Mesenchymal stem cell (in vitro differentiated cells and primary cell): Measurements from ENCODE around the gene SYNPO2L. TPM values are rescaled to one million over a fixed set of nuclear protein-coding genes. Genes with fewer than 3 reads are reported as not detected.
A peak's percentile ranks its signal among the peaks of the same experiment; 100 is the strongest.
"Not testable (repeated sequence)": the region's sequence is repeated elsewhere in the genome, so short reads cannot be mapped to it uniquely, and the experiment has no call there.

Source experiments
- DNase-seq: peaks from one replicate; pipeline ENCODE4 v3.0.0-alpha.2; 2013
- H2AFZ ChIP-seq: one replicate; pipeline ENCODE4 v1.6.1; 2013; ENCODE audit warnings: low read depth, mild to moderate bottlenecking, control low read depth, inconsistent platforms, low read length, moderate library complexity
- H2AK5ac ChIP-seq: 2 replicates; pipeline ENCODE4 v1.6.1; 2013; ENCODE audit warnings: low read length, moderate library complexity, mild to moderate bottlenecking, inconsistent platforms; ENCODE audit not compliant: severe bottlenecking
- H2BK120ac ChIP-seq: one replicate; pipeline ENCODE4 v1.6.1; 2013; ENCODE audit warnings: low read depth, mild to moderate bottlenecking, inconsistent platforms, low read length, moderate library complexity
- H2BK12ac ChIP-seq, 2 experiments: one replicate each; pipeline ENCODE4 v1.6.1; 2013; ENCODE audit warnings: inconsistent platforms in 2 of 2, low read length in 2 of 2, mild to moderate bottlenecking in 2 of 2, moderate library complexity in 2 of 2, control low read depth in 1 of 2
- H2BK15ac ChIP-seq: one replicate; pipeline ENCODE4 v1.6.1; 2013; ENCODE audit warnings: mild to moderate bottlenecking, low read depth, inconsistent platforms; ENCODE audit not compliant: poor library complexity, severe bottlenecking
- H2BK5ac ChIP-seq: 2 replicates; pipeline ENCODE4 v1.6.1; 2013; ENCODE audit warnings: low read depth, mild to moderate bottlenecking, low read length, control low read depth, inconsistent platforms; ENCODE audit not compliant: poor library complexity, severe bottlenecking
- H3K14ac ChIP-seq, 2 experiments: one replicate each; pipeline ENCODE4 v1.6.1; 2013; ENCODE audit warnings: inconsistent platforms in 2 of 2, low read length in 2 of 2, control low read depth in 1 of 2, mild to moderate bottlenecking in 1 of 2, moderate library complexity in 1 of 2
- H3K18ac ChIP-seq, 2 experiments: one replicate each; pipeline ENCODE4 v1.6.1; 2013; ENCODE audit warnings: inconsistent platforms in 2 of 2, low read length in 2 of 2, control low read depth in 1 of 2, low read depth in 1 of 2, mild to moderate bottlenecking in 1 of 2
- H3K23ac ChIP-seq, 2 experiments: one replicate each; pipeline ENCODE4 v1.6.1; 2013; ENCODE audit warnings: inconsistent platforms in 2 of 2, low read length in 2 of 2, mild to moderate bottlenecking in 2 of 2, moderate library complexity in 2 of 2, control low read depth in 1 of 2
- H3K27ac ChIP-seq: 2 replicates; pipeline ENCODE4 v1.5.1; 2013; ENCODE audit warnings: mild to moderate bottlenecking, moderate library complexity, low read length, control low read depth, inconsistent platforms; ENCODE audit not compliant: poor library complexity, severe bottlenecking
- H3K27me3 ChIP-seq, 2 experiments: 2 replicates each; pipeline versions ENCODE4 v1.6.1 to v1.7.0; 2013; ENCODE audit warnings: low read length in 2 of 2, mild to moderate bottlenecking in 2 of 2, moderate library complexity in 2 of 2, control low read depth in 1 of 2, inconsistent platforms in 1 of 2; ENCODE audit not compliant: control insufficient read depth in 1 of 2, insufficient read depth in 1 of 2
- H3K36me3 ChIP-seq, 2 experiments: 2 replicates each; pipeline versions ENCODE4 v1.6.1 to v1.7.0; 2013; ENCODE audit warnings: low read length in 2 of 2, control low read depth in 1 of 2, inconsistent platforms in 1 of 2, low read depth in 1 of 2, mild to moderate bottlenecking in 1 of 2; ENCODE audit not compliant: insufficient read depth in 2 of 2, control insufficient read depth in 1 of 2
- H3K4ac ChIP-seq, 2 experiments: one replicate each; pipeline ENCODE4 v1.6.1; 2013; ENCODE audit warnings: inconsistent platforms in 2 of 2, low read length in 2 of 2, mild to moderate bottlenecking in 2 of 2, moderate library complexity in 2 of 2, control low read depth in 1 of 2, low read depth in 1 of 2
- H3K4me1 ChIP-seq: 2 replicates; pipeline ENCODE4 v1.6.1; 2013; ENCODE audit warnings: low read depth, low read length, control low read depth; ENCODE audit not compliant: control insufficient read depth, insufficient read depth
- H3K4me2 ChIP-seq: 2 replicates; pipeline ENCODE4 v1.6.1; 2013; ENCODE audit warnings: low read length, mild to moderate bottlenecking, inconsistent platforms; ENCODE audit not compliant: poor library complexity, severe bottlenecking
- H3K4me3 ChIP-seq, 2 experiments: 2 replicates each; pipeline versions ENCODE4 v1.5.1 to v1.7.0; 2013; ENCODE audit warnings: low read length in 2 of 2, mild to moderate bottlenecking in 2 of 2, control low read depth in 1 of 2, low read depth in 1 of 2; ENCODE audit not compliant: insufficient read depth in 1 of 2
- H3K79me1 ChIP-seq: replicated peaks from 2 replicates; pipeline ENCODE4 v1.6.1; 2013; ENCODE audit warnings: mild to moderate bottlenecking, control low read depth, low read length, inconsistent platforms; ENCODE audit not compliant: poor library complexity, severe bottlenecking
- H3K9ac ChIP-seq: 2 replicates; pipeline ENCODE4 v1.7.0; 2013; ENCODE audit warnings: mild to moderate bottlenecking, low read length, moderate library complexity
- H3K9me3 ChIP-seq: 2 replicates; pipeline ENCODE4 v1.7.0; 2013; ENCODE audit warnings: mild to moderate bottlenecking, low read length; ENCODE audit not compliant: control insufficient read depth
- H4K8ac ChIP-seq: one replicate; pipeline ENCODE4 v1.6.1; 2013; ENCODE audit warnings: inconsistent platforms, mild to moderate bottlenecking, low read length, moderate library complexity
- H4K91ac ChIP-seq: one replicate; pipeline ENCODE4 v1.6.1; 2013; ENCODE audit warnings: mild to moderate bottlenecking, low read length, inconsistent platforms
- WGBS: methylation state at CpG from one replicate; pipeline ENCODE4 v1.1.7; 2013; ENCODE audit warnings: mixed read lengths; 5-methylcytosine and 5-hydroxymethylcytosine counted together
- polyA plus RNA-seq, 2 experiments: library from polyadenylated mRNA; stranded (reverse); fragments of 200-250 nt; gene quantifications; one replicate each; pipeline ENCODE4 v1.2.3, GENCODE V29; 2013

SYNPO2L gene, protein sequence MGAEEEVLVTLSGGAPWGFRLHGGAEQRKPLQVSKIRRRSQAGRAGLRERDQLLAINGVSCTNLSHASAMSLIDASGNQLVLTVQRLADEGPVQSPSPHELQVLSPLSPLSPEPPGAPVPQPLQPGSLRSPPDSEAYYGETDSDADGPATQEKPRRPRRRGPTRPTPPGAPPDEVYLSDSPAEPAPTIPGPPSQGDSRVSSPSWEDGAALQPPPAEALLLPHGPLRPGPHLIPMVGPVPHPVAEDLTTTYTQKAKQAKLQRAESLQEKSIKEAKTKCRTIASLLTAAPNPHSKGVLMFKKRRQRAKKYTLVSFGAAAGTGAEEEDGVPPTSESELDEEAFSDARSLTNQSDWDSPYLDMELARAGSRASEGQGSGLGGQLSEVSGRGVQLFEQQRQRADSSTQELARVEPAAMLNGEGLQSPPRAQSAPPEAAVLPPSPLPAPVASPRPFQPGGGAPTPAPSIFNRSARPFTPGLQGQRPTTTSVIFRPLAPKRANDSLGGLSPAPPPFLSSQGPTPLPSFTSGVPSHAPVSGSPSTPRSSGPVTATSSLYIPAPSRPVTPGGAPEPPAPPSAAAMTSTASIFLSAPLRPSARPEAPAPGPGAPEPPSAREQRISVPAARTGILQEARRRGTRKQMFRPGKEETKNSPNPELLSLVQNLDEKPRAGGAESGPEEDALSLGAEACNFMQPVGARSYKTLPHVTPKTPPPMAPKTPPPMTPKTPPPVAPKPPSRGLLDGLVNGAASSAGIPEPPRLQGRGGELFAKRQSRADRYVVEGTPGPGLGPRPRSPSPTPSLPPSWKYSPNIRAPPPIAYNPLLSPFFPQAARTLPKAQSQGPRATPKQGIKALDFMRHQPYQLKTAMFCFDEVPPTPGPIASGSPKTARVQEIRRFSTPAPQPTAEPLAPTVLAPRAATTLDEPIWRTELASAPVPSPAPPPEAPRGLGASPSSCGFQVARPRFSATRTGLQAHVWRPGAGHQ
- 0.54 TPM for polyA plus RNA-seq (2013, experiment 1 of 2)
- polyA plus RNA-seq (2013, experiment 2 of 2), result 0.42 TPM

DNA sequence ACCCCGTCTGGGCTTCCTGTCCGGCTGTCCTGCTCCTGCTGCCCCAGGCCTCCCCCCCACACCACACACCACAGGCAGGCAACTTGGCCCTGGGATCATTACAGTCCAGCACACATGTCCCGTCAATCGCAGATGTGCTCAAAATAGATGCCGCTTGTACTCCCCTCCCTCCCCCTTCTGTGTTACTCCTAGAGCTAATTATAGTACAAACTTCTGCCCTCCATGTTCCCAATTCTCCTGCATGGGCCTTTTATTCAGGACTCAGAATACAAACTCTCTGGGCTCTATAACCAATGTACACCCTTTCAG is at the start of gene SYNPO2L:
Gene SYNPO2L, minus strand, starts transcription at position 40 of the 309 bp plus-strand sequence. CDS start 107 bp downstream, outside the sequence.
- Histone ChIP-seq H2AFZ (no peak within 1 kb of the TSS), H4K91ac (no peak within 1 kb of the TSS), H2BK5ac (no peak within 1 kb of the TSS), H3K14ac (no peak within 1 kb of the TSS), H2BK15ac (no peak within 1 kb of the TSS), H4K8ac (no peak within 1 kb of the TSS), H3K23ac (no peak within 1 kb of the TSS), H3K9me3 (no peaks in the 10 kb centered on the region), H3K4me3 (no peak within 1 kb of the TSS), H3K27me3 (peaks cover 0 to 12% of the 10 kb centered on the region in 2 experiments), H3K18ac (no peak within 1 kb of the TSS), H2BK120ac (no peak within 1 kb of the TSS), H3K79me1 (no peaks in the 10 kb centered on the region), H3K4me2 (no peak within 1 kb of the TSS), H3K36me3 (no peaks in the 10 kb centered on the region), H2AK5ac (peak within 1 kb of the TSS; percentile 24), H3K4me1 (peaks cover 1% of the 10 kb centered on the region), H2BK12ac (peak within 1 kb of the TSS in 1 of 2 experiments; percentile 61), H3K27ac (no peak within 1 kb of the TSS), H3K4ac (no peak within 1 kb of the TSS), H3K9ac (no peak within 1 kb of the TSS)
- 89% methylated on average over 5 of the region's 5 CpGs for WGBS
- no peak for DNase-seq

DNA sequence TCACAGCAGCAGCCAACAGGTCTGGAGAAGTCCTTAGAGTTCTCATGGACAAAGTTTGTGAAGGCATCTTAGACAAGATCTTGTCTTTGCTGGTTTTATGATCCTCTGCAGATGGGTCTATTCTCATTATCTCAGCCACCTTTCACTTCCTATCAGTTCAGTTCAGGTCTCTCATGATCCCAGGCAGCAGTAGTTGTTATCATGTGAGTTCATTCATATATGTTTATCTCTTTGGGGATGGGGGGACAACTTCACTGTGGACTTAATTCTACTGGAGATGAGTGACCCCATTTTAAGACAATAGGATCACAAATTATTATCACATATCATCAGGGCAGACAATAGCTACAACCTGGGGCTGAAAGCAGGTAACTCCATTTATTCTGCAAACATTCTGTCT is 48.1 kb upstream of the SYNPO2L start:
- not testable (repeated sequence) for DNase-seq

DNA sequence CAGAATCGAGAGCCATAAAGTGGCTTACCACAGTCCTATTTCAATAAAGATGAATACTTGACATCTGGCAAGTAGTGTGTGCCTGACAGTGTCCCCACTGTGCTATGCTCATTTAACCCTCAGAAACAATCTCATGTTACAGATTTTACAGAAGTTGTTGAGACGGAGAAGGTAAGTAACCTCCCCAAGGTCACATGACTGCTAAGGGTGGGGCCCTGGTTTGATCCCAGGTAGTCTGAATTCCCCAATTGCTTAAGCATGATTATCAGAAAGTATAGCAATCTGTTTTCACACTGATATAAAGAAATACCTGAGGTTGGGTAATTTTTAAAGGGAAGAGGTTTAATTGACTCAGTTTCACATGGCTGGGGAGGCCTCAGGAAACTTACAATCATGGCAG is 43.0 kb upstream of the SYNPO2L start:
- not testable (repeated sequence) for H3K9me3 ChIP-seq, DNase-seq, H4K8ac ChIP-seq, H3K27ac ChIP-seq, H2BK120ac ChIP-seq, H3K4me2 ChIP-seq, H4K91ac ChIP-seq, H2BK12ac ChIP-seq, H3K4ac ChIP-seq, H3K79me1 ChIP-seq, H3K4me3 ChIP-seq, H2BK5ac ChIP-seq, H2AFZ ChIP-seq, H3K23ac ChIP-seq, H2BK15ac ChIP-seq, H3K4me1 ChIP-seq, H3K9ac ChIP-seq, H3K27me3 ChIP-seq, H3K18ac ChIP-seq, H3K14ac ChIP-seq, H2AK5ac ChIP-seq, H3K36me3 ChIP-seq
- WGBS, result 100% methylated on average over 1 of the region's 2 CpGs

More for the DNA sequence above, 48.1 kb upstream of the SYNPO2L start:
- H3K27me3 ChIP-seq, H2BK15ac ChIP-seq, H3K4ac ChIP-seq, H2AK5ac ChIP-seq, H3K9me3 ChIP-seq, H4K8ac ChIP-seq, H3K4me2 ChIP-seq, H2BK12ac ChIP-seq, H2AFZ ChIP-seq, H3K23ac ChIP-seq, H3K27ac ChIP-seq, H3K9ac ChIP-seq, H3K36me3 ChIP-seq, H2BK120ac ChIP-seq, H3K4me3 ChIP-seq, H2BK5ac ChIP-seq, H3K18ac ChIP-seq, H3K79me1 ChIP-seq, H4K91ac ChIP-seq, H3K4me1 ChIP-seq, H3K14ac ChIP-seq: not testable (repeated sequence)

DNA sequence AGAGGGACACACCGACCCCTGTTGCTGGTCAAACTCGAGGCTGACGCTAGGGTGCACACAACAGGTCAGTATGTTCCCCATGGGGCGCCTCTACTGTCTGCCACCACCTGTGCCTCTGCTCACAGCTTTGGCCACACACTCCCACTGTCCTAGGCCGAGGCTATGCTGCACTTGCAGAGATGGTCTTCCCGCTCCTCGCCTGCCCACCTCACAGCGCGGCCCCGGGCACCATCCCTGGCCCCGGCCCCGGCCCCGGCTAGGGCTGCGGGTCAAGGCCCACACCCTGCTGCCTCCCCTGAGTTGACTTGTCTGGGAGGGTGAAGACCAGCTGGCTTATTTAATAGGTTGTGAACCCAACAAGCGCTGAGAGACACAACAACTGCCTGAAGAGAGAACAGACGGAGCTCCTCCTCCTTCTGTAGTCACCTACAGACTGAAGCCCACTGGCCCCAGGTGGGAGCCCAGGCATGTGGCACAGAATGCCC is 41.9 kb upstream of the SYNPO2L start, which contains the start of gene AGAP5:
Gene AGAP5, minus strand, starts transcription at position 435 of the 485 bp plus-strand sequence. Its CDS starts 354 bp downstream, at position 81.
- H3K79me1 ChIP-seq, H3K14ac ChIP-seq, H3K9ac ChIP-seq, H3K27ac ChIP-seq, H3K18ac ChIP-seq, H2BK5ac ChIP-seq, H3K4me1 ChIP-seq, H2BK15ac ChIP-seq, H3K36me3 ChIP-seq, DNase-seq, H2BK12ac ChIP-seq, H3K23ac ChIP-seq, H2AK5ac ChIP-seq, H3K4ac ChIP-seq, H3K4me2 ChIP-seq, H4K91ac ChIP-seq, H2BK120ac ChIP-seq, H2AFZ ChIP-seq, H3K27me3 ChIP-seq, H4K8ac ChIP-seq, H3K9me3 ChIP-seq, H3K4me3 ChIP-seq: not testable (repeated sequence)
- 94% methylated on average over 10 of the region's 16 CpGs for WGBS
